GM18517 (cell line): Measurements from ENCODE around the gene RPL39.
"Not testable (repeated sequence)": the region's sequence is repeated elsewhere in the genome, so short reads cannot be mapped to it uniquely, and the experiment has no call there.

Experiments
- ATAC-seq: cut with Tn5 transposase; IDR thresholded peaks from one replicate; pipeline ENCODE4 v1.9.1; 2021; ENCODE audit warnings: mild to moderate bottlenecking, moderate library complexity; ENCODE audit not compliant: unreplicated experiment

Gene RPL39

GRCh38 chrX:119763836-119764387 is 27.5 kb downstream of the RPL39 start:
- ATAC-seq, result no peak

GRCh38 chrX:119763181-119763580 is 28.2 kb downstream of the RPL39 start:
- no peak for ATAC-seq

- ATAC-seq, result no peak
These were observed 28.7 kb downstream of the RPL39 start for GRCh38 chrX:119762718-119763117.

GRCh38 chrX:119760026-119760877 is 31.2 kb downstream of the RPL39 start:
- ATAC-seq, result peak; percentile 21

- ATAC-seq, result no peak
These were observed 32.1 kb downstream of the RPL39 start for GRCh38 chrX:119759248-119759766.

GRCh38 chrX:119758731-119759247 is 32.6 kb downstream of the RPL39 start:
- no peak for ATAC-seq

- ATAC-seq, result no peak
These were observed 33.3 kb downstream of the RPL39 start, which contains the start of gene SOWAHD for GRCh38 chrX:119757979-119758730. Gene SOWAHD, plus strand, starts transcription at chrX:119758588. Its CDS starts 80 bp downstream, at chrX:119758668.

- ATAC-seq, result no peak
These were observed 33.8 kb downstream of the RPL39 start for GRCh38 chrX:119757646-119757978.

GRCh38 chrX:119756926-119757635 is 34.3 kb downstream of the RPL39 start:
- no peak for ATAC-seq

- peak; percentile 82 for ATAC-seq
These were observed 35.4 kb downstream of the RPL39 start for GRCh38 chrX:119755981-119756533.

- no peak for ATAC-seq
These were observed 37.7 kb downstream of the RPL39 start for GRCh38 chrX:119753639-119754257.

GRCh38 chrX:119753001-119753400 is 38.4 kb downstream of the RPL39 start:
- no peak for ATAC-seq

- ATAC-seq, result not testable (repeated sequence)
These were observed 40.7 kb downstream of the RPL39 start for GRCh38 chrX:119750751-119751150.

- not testable (repeated sequence) for ATAC-seq
These were observed 41.3 kb downstream of the RPL39 start for GRCh38 chrX:119750131-119750530.

- ATAC-seq, result no peak
These were observed 46.1 kb downstream of the RPL39 start for GRCh38 chrX:119745283-119745848.

GRCh38 chrX:119738742-119739141 is 52.7 kb downstream of the RPL39 start:
- ATAC-seq, result no peak
